ENCODE data around the gene MYO3B.

- no peak for TF ChIP-seq EZH2phosphoT487 (conservative IDR thresholded peaks at IDR 0.05; ENCODE audit: low read length)
- TF ChIP-seq, protein P1, sequence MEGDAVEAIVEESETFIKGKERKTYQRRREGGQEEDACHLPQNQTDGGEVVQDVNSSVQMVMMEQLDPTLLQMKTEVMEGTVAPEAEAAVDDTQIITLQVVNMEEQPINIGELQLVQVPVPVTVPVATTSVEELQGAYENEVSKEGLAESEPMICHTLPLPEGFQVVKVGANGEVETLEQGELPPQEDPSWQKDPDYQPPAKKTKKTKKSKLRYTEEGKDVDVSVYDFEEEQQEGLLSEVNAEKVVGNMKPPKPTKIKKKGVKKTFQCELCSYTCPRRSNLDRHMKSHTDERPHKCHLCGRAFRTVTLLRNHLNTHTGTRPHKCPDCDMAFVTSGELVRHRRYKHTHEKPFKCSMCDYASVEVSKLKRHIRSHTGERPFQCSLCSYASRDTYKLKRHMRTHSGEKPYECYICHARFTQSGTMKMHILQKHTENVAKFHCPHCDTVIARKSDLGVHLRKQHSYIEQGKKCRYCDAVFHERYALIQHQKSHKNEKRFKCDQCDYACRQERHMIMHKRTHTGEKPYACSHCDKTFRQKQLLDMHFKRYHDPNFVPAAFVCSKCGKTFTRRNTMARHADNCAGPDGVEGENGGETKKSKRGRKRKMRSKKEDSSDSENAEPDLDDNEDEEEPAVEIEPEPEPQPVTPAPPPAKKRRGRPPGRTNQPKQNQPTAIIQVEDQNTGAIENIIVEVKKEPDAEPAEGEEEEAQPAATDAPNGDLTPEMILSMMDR (IDR thresholded peaks at IDR 0.05; ENCODE audit: insufficient read depth, low read length, poor library complexity, severe bottlenecking): no peak
Measured at GRCh38 chr2:170544817-170545216, 366.9 kb downstream of the MYO3B start.

Measured in SU-DHL-6 (cell line).